ENCODE measurements around the gene SMURF2. TPM values are rescaled to one million over a fixed set of nuclear protein-coding genes. Genes with fewer than 3 reads are reported as not detected.

SMURF2 gene
- total and polyA plus RNA-seq, 9 of the 15 experiments (the other 6 are each of a cell fraction or from before 2014, with no cell fraction given), result 3.8 to 22.0 (median 14.8) TPM

DNA sequence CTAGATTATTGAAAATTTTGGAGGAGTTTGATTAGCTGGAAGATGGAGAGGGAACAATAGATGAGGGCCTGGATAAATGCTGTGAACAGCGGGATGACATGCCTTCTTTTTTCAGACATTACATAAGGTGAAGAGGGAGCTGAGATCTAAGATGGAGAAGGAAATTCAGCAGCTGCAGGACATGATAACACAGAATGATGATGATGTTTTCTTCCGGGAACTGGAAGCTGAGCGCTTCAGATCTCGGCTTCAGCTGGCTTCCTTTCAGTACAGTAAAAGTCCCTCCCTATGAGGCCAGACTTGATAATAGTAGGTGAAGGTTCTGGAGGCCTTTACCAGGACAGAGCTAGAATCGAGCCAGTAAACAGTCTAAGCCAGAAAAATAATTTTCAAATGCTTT, 124.6 kb downstream of the SMURF2 start (continued):
- TF ChIP-seq POLR2B (IDR thresholded peaks at IDR 0.05; ENCODE audit: low read depth, partially characterized antibody) (no peak), BDP1 (IDR thresholded peaks at IDR 0.05; ENCODE audit: insufficient read depth, insufficient read length) (no peak), CEBPG (CRISPR knock-in tag; IDR thresholded peaks at IDR 0.05) (no peak), CEBPG (tag; conservative IDR thresholded peaks at IDR 0.05 in 1 of 2, IDR thresholded peaks at IDR 0.05 in 1 of 2) (no peak), CBX3 (IDR thresholded peaks at IDR 0.05; ENCODE audit: borderline replicate concordance in 1 of 2, low read length in 2 of 2) (peak in 1 of 2 experiments; percentile 32; a peak in 1 of 3 replicates), HDAC8 (tag; IDR thresholded peaks at IDR 0.05) (no peak), SAFB (IDR thresholded peaks at IDR 0.05; ENCODE audit: borderline replicate concordance, low read depth, low read length) (no peak), PHTF2 (CRISPR knock-in tag; IDR thresholded peaks at IDR 0.05) (no peak), RBM22 (IDR thresholded peaks at IDR 0.05; ENCODE audit: low read depth, low read length, poor library complexity, severe bottlenecking) (no peak), TOE1 (IDR thresholded peaks at IDR 0.05; ENCODE audit: borderline replicate concordance) (no peak), TOE1 (CRISPR knock-in tag; IDR thresholded peaks at IDR 0.05; ENCODE audit: borderline replicate concordance, low read depth) (no peak), NR3C1 (CRISPR knock-in tag; IDR thresholded peaks at IDR 0.05) (no peak), ZNF175 (CRISPR knock-in tag; IDR thresholded peaks at IDR 0.05; ENCODE audit: low read depth) (no peak), MCM5 (IDR thresholded peaks at IDR 0.05; ENCODE audit: low read depth) (no peak), CSDE1 (IDR thresholded peaks at IDR 0.05) (no peak), TAF15 (IDR thresholded peaks at IDR 0.05; ENCODE audit: low read depth, low read length) (no peak), SREBF2 (CRISPR knock-in tag; IDR thresholded peaks at IDR 0.05) (no peak), BACH1 (tag; IDR thresholded peaks at IDR 0.05) (no peak), HNRNPUL1 (IDR thresholded peaks at IDR 0.05; ENCODE audit: low read length) (no peak), ZNF316 (IDR thresholded peaks at IDR 0.05) (peak; percentile 25; the same call in 1 of the 2 replicates), NUFIP1 (IDR thresholded peaks at IDR 0.05; ENCODE audit: partially characterized antibody) (no peak)
- TF ChIP-seq, protein P1, sequence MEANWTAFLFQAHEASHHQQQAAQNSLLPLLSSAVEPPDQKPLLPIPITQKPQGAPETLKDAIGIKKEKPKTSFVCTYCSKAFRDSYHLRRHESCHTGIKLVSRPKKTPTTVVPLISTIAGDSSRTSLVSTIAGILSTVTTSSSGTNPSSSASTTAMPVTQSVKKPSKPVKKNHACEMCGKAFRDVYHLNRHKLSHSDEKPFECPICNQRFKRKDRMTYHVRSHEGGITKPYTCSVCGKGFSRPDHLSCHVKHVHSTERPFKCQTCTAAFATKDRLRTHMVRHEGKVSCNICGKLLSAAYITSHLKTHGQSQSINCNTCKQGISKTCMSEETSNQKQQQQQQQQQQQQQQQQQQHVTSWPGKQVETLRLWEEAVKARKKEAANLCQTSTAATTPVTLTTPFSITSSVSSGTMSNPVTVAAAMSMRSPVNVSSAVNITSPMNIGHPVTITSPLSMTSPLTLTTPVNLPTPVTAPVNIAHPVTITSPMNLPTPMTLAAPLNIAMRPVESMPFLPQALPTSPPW (CRISPR knock-in tag; IDR thresholded peaks at IDR 0.05), result no peak
- TF ChIP-seq, protein P2, sequence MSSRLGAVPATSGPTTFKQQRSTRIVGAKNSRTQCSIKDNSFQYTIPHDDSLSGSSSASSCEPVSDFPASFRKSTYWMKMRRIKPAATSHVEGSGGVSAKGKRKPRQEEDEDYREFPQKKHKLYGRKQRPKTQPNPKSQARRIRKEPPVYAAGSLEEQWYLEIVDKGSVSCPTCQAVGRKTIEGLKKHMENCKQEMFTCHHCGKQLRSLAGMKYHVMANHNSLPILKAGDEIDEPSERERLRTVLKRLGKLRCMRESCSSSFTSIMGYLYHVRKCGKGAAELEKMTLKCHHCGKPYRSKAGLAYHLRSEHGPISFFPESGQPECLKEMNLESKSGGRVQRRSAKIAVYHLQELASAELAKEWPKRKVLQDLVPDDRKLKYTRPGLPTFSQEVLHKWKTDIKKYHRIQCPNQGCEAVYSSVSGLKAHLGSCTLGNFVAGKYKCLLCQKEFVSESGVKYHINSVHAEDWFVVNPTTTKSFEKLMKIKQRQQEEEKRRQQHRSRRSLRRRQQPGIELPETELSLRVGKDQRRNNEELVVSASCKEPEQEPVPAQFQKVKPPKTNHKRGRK (tag; IDR thresholded peaks at IDR 0.05), result no peak
- TF ChIP-seq, protein P3, sequence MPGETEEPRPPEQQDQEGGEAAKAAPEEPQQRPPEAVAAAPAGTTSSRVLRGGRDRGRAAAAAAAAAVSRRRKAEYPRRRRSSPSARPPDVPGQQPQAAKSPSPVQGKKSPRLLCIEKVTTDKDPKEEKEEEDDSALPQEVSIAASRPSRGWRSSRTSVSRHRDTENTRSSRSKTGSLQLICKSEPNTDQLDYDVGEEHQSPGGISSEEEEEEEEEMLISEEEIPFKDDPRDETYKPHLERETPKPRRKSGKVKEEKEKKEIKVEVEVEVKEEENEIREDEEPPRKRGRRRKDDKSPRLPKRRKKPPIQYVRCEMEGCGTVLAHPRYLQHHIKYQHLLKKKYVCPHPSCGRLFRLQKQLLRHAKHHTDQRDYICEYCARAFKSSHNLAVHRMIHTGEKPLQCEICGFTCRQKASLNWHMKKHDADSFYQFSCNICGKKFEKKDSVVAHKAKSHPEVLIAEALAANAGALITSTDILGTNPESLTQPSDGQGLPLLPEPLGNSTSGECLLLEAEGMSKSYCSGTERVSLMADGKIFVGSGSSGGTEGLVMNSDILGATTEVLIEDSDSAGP (CRISPR knock-in tag; IDR thresholded peaks at IDR 0.05), result no peak
- TF ChIP-seq, protein P4, sequence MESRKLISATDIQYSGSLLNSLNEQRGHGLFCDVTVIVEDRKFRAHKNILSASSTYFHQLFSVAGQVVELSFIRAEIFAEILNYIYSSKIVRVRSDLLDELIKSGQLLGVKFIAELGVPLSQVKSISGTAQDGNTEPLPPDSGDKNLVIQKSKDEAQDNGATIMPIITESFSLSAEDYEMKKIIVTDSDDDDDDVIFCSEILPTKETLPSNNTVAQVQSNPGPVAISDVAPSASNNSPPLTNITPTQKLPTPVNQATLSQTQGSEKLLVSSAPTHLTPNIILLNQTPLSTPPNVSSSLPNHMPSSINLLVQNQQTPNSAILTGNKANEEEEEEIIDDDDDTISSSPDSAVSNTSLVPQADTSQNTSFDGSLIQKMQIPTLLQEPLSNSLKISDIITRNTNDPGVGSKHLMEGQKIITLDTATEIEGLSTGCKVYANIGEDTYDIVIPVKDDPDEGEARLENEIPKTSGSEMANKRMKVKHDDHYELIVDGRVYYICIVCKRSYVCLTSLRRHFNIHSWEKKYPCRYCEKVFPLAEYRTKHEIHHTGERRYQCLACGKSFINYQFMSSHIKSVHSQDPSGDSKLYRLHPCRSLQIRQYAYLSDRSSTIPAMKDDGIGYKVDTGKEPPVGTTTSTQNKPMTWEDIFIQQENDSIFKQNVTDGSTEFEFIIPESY (CRISPR knock-in tag; IDR thresholded peaks at IDR 0.05), result no peak

Measured in K562 (cell line).